Spleen (tissue), 11 donors: ENCODE data around the gene OSBPL7. TPM values are rescaled to one million over a fixed set of nuclear protein-coding genes. Genes with fewer than 3 reads are reported as not detected.
A peak's percentile ranks its signal among the peaks of the same experiment; 100 is the strongest.

Experiments
- DNase-seq: peaks from one replicate; pipeline ENCODE4 v3.0.0-alpha.2; 2020
- H3K27ac ChIP-seq, 8 donors: fragments of 200-600 bp; sonication (generic) in 7 of 8; 1 replicate in 4 of 8; 2 replicates in 4 of 8; pipeline versions ENCODE4 v1.5.0 to v1.8.0; 2016 to 2021; ENCODE audit warnings: inconsistent platforms in 4 of 8, mild to moderate bottlenecking in 4 of 8, moderate library complexity in 1 of 8
- H3K27me3 ChIP-seq, 7 donors: fragments of 200-600 bp; sonication (generic) in 6 of 7; replicated peaks in 1 of 7; 1 replicate in 4 of 7; 2 replicates in 3 of 7; pipeline versions ENCODE4 v1.5.0 to v1.8.0; 2016 to 2021; ENCODE audit warnings: inconsistent platforms in 3 of 7, mild to moderate bottlenecking in 1 of 7
- H3K36me3 ChIP-seq, 6 donors: fragments of 200-600 bp; sonication (generic) in 5 of 6; 1 replicate in 4 of 6; 2 replicates in 2 of 6; pipeline versions ENCODE4 v1.5.0 to v1.8.0; 2016 to 2021; ENCODE audit warnings: inconsistent platforms in 2 of 6
- H3K4me1 ChIP-seq, 6 donors: fragments of 200-600 bp; sonication (generic) in 5 of 6; 1 replicate in 3 of 6; 2 replicates in 3 of 6; pipeline versions ENCODE4 v1.5.0 to v1.8.0; 2016 to 2021; ENCODE audit warnings: inconsistent platforms in 3 of 6
- H3K4me3 ChIP-seq, 8 donors: fragments of 200-600 bp; sonication (generic) in 7 of 8; 1 replicate in 4 of 8; 2 replicates in 4 of 8; pipeline versions ENCODE4 v1.5.0 to v1.8.0; 2016 to 2021; ENCODE audit warnings: inconsistent platforms in 4 of 8, mild to moderate bottlenecking in 4 of 8, moderate library complexity in 2 of 8
- H3K9me3 ChIP-seq, 8 donors: fragments of 200-600 bp; sonication (generic) in 7 of 8; 1 replicate in 4 of 8; 2 replicates in 4 of 8; pipeline versions ENCODE4 v1.5.0 to v1.8.0; 2016 to 2021; ENCODE audit warnings: inconsistent platforms in 4 of 8
- POLR2A ChIP-seq, 3 donors: fragments of 450-650 bp; IDR thresholded peaks; one replicate each; pipeline ENCODE4 v1.5.1; 2017; ENCODE audit warnings: antibody characterized with exemption in 3 of 3, mild to moderate bottlenecking in 1 of 3
- POLR2AphosphoS5 ChIP-seq, 3 donors: sonication (generic); formaldehyde crosslinking; IDR thresholded peaks; one replicate each; pipeline ENCODE4 v1.5.1; 2017; ENCODE audit warnings: antibody characterized with exemption in 3 of 3
- WGBS, 5 donors: extraction: QIAGEN DNeasy Blood & Tissue Kit in 3 of 5; methylation state at CpG; one replicate each; pipeline versions ENCODE4 v1.1.5 to v1.1.7; 2013 to 2018; 5-methylcytosine and 5-hydroxymethylcytosine counted together
- intact Hi-C: fragments of 100-400 bp; cut with DNase I; formaldehyde crosslinking; loops from one replicate; pipeline ENCODE4 v1.15.0; 2023; ENCODE audit warnings: low total_unique reads
- polyA plus RNA-seq, 3 donors: library from polyadenylated mRNA; stranded (reverse); fragments of 200-250 nt; gene quantifications; one replicate each; pipeline ENCODE4 v1.2.1, GENCODE V29; 2013
- total RNA-seq, 7 donors: library from RNA; depleted of rRNA in 3 of 7; stranded (reverse); fragments of >200 nt in 3 of 7; fragmentation: NEBNext Ultra II Directional in 4 of 7; extraction: Animal tissue kit (Norgen Biotek cat#: 25700) in 4 of 7; gene quantifications; one replicate each; pipeline versions ENCODE4 v1.1.0 to v1.2.1, GENCODE V29; 2016 to 2021
- TF ChIP-seq, protein P1 (sequence below), 11 experiments: fragments of 200-600 bp in 7 of 11; fragments of 450-650 bp in 4 of 11; sonication (generic) in 4 of 11; IDR thresholded peaks in 8 of 11; conservative IDR thresholded peaks in 3 of 11; 1 replicate in 7 of 11; 2 replicates in 4 of 11; pipeline versions ENCODE4 v1.4.0 to v1.8.0; 2016 to 2021; ENCODE audit warnings: antibody characterized with exemption in 11 of 11, inconsistent platforms in 4 of 11, mild to moderate bottlenecking in 1 of 11
- donor health status: healthy with polysubstance abuse.
- donor health status: DM: no; HTN: no; CAD: no; lungs with moderate emphysema.
- donor health status: DM: no; HTN: no; CAD: no.
- donor health status: Bipolar disorder and iron deficiency.
- donor health status: healthy.
- donor health status: DM: no; HTN: no; CAD: no.
- donor health status: DM: yes; HTN: yes; CAD: no.

OSBPL7 gene
- total and polyA plus RNA-seq, 10 donors = 7.7 to 33.3 (median 22.3) TPM

DNA sequence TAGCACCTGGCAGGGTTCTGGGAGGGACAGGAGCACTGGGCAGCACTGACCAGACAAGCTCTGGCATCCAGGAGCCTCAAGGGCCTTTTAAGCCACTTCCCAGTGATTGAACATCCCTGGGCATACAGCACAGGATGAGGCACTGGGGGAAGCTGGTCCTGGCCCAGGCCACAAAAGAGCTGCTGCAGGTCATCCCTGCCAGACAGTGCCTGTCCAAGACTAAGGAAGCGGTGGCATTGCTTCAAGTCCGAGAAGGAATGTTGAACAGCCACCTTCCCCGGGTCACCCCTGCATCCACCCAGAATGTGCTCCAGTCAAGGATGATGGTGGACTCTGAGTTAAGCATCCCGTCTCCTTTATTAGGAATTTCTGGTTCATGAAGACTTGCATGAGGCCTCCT lies 1.2 kb upstream of the OSBPL7 start:
- 91 to 100% (median 97%) methylated on average over 1 to 4 of the region's 4 CpGs for WGBS, 5 donors
- H3K27ac ChIP-seq = peak overlapping the region in 2 of 8 donors; percentile 77 to 85

DNA sequence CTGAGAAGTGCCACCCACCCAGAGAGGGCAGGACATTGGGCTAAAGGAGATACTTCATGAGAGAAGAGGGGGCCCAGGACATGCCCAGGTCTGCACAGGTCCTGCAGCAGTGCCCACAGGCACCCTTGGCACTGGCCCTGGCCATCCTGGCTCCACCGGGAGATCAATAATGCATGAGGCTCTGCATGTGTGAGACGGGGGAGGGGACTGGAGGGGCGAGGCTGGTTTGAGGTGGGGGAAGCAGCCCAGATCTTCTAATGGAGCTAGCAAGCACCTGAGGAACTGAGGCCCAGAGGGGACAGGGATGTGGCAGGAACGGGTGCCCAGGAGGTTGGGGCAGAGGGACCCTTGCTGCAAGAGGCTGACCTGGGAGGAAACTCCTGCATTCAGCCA lies 567 bp downstream of the OSBPL7 start:
- 2 to 16% (median 9%) methylated on average over 4 of the region's 4 CpGs for WGBS, 5 donors
- peaks cover 19 to 38% (median 32%) of the 10 kb centered on the region in 6 donors for H3K4me1 ChIP-seq
- intact Hi-C loops = no loop called here
- DNase-seq = no peak
- peaks cover 5 to 74% (median 61%) of the 10 kb centered on the region in 6 donors for H3K36me3 ChIP-seq
- no peaks in the 10 kb centered on the region for H3K27me3 ChIP-seq
- peak overlapping the region; percentile 65 to 94 (median 73) for H3K4me3 ChIP-seq
- TF ChIP-seq, protein P1, sequence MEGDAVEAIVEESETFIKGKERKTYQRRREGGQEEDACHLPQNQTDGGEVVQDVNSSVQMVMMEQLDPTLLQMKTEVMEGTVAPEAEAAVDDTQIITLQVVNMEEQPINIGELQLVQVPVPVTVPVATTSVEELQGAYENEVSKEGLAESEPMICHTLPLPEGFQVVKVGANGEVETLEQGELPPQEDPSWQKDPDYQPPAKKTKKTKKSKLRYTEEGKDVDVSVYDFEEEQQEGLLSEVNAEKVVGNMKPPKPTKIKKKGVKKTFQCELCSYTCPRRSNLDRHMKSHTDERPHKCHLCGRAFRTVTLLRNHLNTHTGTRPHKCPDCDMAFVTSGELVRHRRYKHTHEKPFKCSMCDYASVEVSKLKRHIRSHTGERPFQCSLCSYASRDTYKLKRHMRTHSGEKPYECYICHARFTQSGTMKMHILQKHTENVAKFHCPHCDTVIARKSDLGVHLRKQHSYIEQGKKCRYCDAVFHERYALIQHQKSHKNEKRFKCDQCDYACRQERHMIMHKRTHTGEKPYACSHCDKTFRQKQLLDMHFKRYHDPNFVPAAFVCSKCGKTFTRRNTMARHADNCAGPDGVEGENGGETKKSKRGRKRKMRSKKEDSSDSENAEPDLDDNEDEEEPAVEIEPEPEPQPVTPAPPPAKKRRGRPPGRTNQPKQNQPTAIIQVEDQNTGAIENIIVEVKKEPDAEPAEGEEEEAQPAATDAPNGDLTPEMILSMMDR (IDR thresholded peaks at IDR 0.05 in 8 of 11, conservative IDR thresholded peaks at IDR 0.05 in 3 of 11) = no peak
- TF ChIP-seq POLR2AphosphoS5 (IDR thresholded peaks at IDR 0.05) (no peak), POLR2A (IDR thresholded peaks at IDR 0.05) (no peak)
- H3K27ac ChIP-seq = peak overlapping the region in 7 of 8 donors; percentile 39 to 85 (median 69)
- no peaks in the 10 kb centered on the region for H3K9me3 ChIP-seq

More for the DNA sequence above, 1.2 kb upstream of the OSBPL7 start:
- Histone ChIP-seq H3K36me3 (peaks cover 3 to 74% (median 61%) of the 10 kb centered on the region in 6 donors), H3K9me3 (no peaks in the 10 kb centered on the region), H3K4me3 (no peak overlapping the region), H3K27me3 (no peaks in the 10 kb centered on the region), H3K4me1 (peaks cover 19 to 43% (median 32%) of the 10 kb centered on the region in 6 donors)
- intact Hi-C loops = no loop called here
- no peak for DNase-seq
- TF ChIP-seq, protein P1 (IDR thresholded peaks at IDR 0.05 in 8 of 11, conservative IDR thresholded peaks at IDR 0.05 in 3 of 11) = no peak

DNA sequence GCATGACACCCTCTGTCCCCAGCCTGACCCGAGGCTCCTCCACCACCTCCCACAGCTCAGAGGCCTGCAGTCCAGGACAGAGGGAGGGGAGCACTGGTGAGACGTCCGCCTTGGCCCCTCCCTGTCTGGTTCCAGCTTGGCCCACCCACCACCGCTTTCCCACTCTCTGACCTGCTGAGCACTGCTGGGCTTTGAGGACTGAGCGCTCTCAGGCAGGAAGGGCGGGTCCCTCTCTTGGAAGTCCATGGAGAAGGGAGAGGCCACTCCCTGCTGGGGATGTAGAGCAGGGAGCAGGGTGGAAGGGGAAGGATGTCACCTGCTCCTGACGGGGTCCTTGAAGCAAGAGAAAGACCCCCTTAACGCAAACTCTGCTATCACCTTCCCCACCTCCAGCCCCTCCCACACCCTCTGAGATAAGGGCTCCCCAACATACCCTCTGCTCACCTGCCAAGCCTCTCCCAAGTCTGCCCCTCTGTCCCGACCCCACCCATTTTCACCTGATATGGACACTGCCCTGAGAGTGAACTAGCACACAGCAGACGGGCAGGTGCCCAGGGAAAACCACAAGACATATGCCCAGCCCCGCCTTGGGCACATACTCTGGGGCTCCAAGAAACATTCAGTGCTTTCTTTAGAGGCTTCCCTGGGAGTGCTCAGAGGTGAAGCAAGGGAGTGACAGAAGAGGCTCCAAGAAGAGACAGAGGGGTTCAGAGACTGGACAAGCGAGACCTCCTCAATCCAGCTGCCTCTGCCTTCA lies 1.4 kb downstream of the OSBPL7 start:
- WGBS, 5 donors = 60 to 76% (median 72%) methylated on average over 12 of the region's 12 CpGs
- peaks cover 19 to 38% (median 32%) of the 10 kb centered on the region in 6 donors for H3K4me1 ChIP-seq
- intact Hi-C loops = no loop called here
- no peaks in the 10 kb centered on the region for H3K27me3 ChIP-seq
- peaks cover 5 to 74% (median 62%) of the 10 kb centered on the region in 6 donors for H3K36me3 ChIP-seq
- peak overlapping the region in 4 of 8 donors; percentile 65 to 94 (median 74) for H3K4me3 ChIP-seq
- H3K9me3 ChIP-seq = no peaks in the 10 kb centered on the region
- no peak for DNase-seq
- peak overlapping the region in 2 of 8 donors; percentile 77 to 85 for H3K27ac ChIP-seq
- TF ChIP-seq, protein P1 (IDR thresholded peaks at IDR 0.05 in 8 of 11, conservative IDR thresholded peaks at IDR 0.05 in 3 of 11) = no peak
- no peak for TF ChIP-seq POLR2A (IDR thresholded peaks at IDR 0.05)
- TF ChIP-seq POLR2AphosphoS5 (IDR thresholded peaks at IDR 0.05) = no peak

DNA sequence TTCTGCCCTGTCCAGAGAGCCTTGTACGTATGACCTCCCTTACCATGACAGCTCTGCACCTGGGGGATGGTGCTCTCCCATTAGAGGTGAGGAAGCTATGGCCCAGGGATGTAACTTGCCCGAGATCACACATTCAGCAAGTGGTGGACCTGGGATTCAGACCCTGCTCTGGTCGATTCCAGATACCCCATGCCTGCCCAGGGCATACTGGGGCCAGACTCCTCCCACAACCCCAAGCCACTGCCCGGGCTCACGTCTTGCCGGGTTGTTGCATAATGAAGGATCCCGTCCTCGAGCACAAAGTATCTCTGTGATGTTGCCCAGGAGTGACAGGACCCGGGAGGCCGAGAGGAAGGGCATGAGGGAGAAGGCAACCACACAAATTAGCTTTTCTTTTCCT lies 2.1 kb downstream of the OSBPL7 start:
- Histone ChIP-seq H3K27me3 (no peaks in the 10 kb centered on the region), H3K27ac (peak overlapping the region in 2 of 8 donors; percentile 16 to 85), H3K4me1 (peaks cover 19 to 38% (median 32%) of the 10 kb centered on the region in 6 donors), H3K4me3 (no peak overlapping the region), H3K36me3 (peaks cover 5 to 74% (median 65%) of the 10 kb centered on the region in 6 donors), H3K9me3 (no peaks in the 10 kb centered on the region)
- intact Hi-C loops = no loop called here
- WGBS, 5 donors = 75 to 90% (median 81%) methylated on average over 3 to 10 of the region's 10 CpGs
- DNase-seq = no peak
- TF ChIP-seq POLR2AphosphoS5 (IDR thresholded peaks at IDR 0.05) (no peak), POLR2A (IDR thresholded peaks at IDR 0.05) (no peak)
- TF ChIP-seq, protein P1 (IDR thresholded peaks at IDR 0.05 in 8 of 11, conservative IDR thresholded peaks at IDR 0.05 in 3 of 11) = no peak
